ENCODE data around the gene ANKRD10. TPM values are rescaled to one million over a fixed set of nuclear protein-coding genes. Genes with fewer than 3 reads are reported as not detected.

ANKRD10 gene
- total RNA-seq, 4 donors from 2014 or later, result 97.8 to 189 (median 114) TPM

- ATAC-seq, result no peak
- 77 to 84% methylated on average over 8 to 9 of the region's 13 CpGs for WGBS, 2 donors (ENCODE audit: low coverage in 1 of 2)
- Histone ChIP-seq H3K4me3 (no peak overlapping the region), H3K27ac (no peak overlapping the region), H3K27me3 (no peaks in the 10 kb centered on the region), H3K4me1 (peaks cover 0 to 10% (median 0%) of the 10 kb centered on the region in 3 donors), H3K9me3 (no peaks in the 10 kb centered on the region), H3K36me3 (peaks cover 0 to 26% of the 10 kb centered on the region in 2 donors)
- TF ChIP-seq EP300 (IDR thresholded peaks at IDR 0.05), result no peak
- no peak for TF ChIP-seq POLR2A (IDR thresholded peaks at IDR 0.05)
- TF ChIP-seq POLR2AphosphoS5 (IDR thresholded peaks at IDR 0.05), result no peak
- TF ChIP-seq, protein P1, sequence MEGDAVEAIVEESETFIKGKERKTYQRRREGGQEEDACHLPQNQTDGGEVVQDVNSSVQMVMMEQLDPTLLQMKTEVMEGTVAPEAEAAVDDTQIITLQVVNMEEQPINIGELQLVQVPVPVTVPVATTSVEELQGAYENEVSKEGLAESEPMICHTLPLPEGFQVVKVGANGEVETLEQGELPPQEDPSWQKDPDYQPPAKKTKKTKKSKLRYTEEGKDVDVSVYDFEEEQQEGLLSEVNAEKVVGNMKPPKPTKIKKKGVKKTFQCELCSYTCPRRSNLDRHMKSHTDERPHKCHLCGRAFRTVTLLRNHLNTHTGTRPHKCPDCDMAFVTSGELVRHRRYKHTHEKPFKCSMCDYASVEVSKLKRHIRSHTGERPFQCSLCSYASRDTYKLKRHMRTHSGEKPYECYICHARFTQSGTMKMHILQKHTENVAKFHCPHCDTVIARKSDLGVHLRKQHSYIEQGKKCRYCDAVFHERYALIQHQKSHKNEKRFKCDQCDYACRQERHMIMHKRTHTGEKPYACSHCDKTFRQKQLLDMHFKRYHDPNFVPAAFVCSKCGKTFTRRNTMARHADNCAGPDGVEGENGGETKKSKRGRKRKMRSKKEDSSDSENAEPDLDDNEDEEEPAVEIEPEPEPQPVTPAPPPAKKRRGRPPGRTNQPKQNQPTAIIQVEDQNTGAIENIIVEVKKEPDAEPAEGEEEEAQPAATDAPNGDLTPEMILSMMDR (IDR thresholded peaks at IDR 0.05), result no peak
Observed at GRCh38 chr13:110881839-110882627, 32.8 kb downstream of the ANKRD10 start.

- Histone ChIP-seq H3K36me3 (peaks cover 0 to 26% of the 10 kb centered on the region in 2 donors), H3K27me3 (no peaks in the 10 kb centered on the region), H3K27ac (no peak overlapping the region), H3K4me3 (no peak overlapping the region), H3K4me1 (peaks cover 0 to 5% (median 0%) of the 10 kb centered on the region in 3 donors), H3K9me3 (no peaks in the 10 kb centered on the region)
- TF ChIP-seq, protein P1 (IDR thresholded peaks at IDR 0.05), result no peak
- TF ChIP-seq POLR2A (IDR thresholded peaks at IDR 0.05) (no peak), EP300 (IDR thresholded peaks at IDR 0.05) (no peak), POLR2AphosphoS5 (IDR thresholded peaks at IDR 0.05) (no peak)
- ATAC-seq, result no peak
- WGBS, 2 donors (ENCODE audit: low coverage in 1 of 2), result 94 to 96% methylated on average over 3 to 5 of the region's 7 CpGs
Observed at GRCh38 chr13:110880627-110881026, 34.2 kb downstream of the ANKRD10 start.

- Histone ChIP-seq H3K27ac (no peak overlapping the region), H3K36me3 (peaks cover 0 to 26% of the 10 kb centered on the region in 2 donors), H3K4me3 (no peak overlapping the region), H3K4me1 (peaks cover 4 to 14% (median 8%) of the 10 kb centered on the region in 3 donors), H3K27me3 (no peaks in the 10 kb centered on the region), H3K9me3 (no peaks in the 10 kb centered on the region)
- no peak for ATAC-seq
- TF ChIP-seq, protein P1 (IDR thresholded peaks at IDR 0.05), result no peak
- 89 to 100% methylated on average over 1 to 14 of the region's 15 CpGs for WGBS, 2 donors (ENCODE audit: low coverage in 1 of 2)
Observed at GRCh38 chr13:110879482-110879881, 35.4 kb downstream of the ANKRD10 start.

GRCh38 chr13:110877737-110878258, 37.1 kb downstream of the ANKRD10 start:
- WGBS, 2 donors (ENCODE audit: low coverage in 1 of 2), result 50 to 55% methylated on average over 3 to 4 of the region's 4 CpGs
- ATAC-seq, result no peak
- TF ChIP-seq EP300 (IDR thresholded peaks at IDR 0.05), result no peak
- no peak for TF ChIP-seq POLR2AphosphoS5 (IDR thresholded peaks at IDR 0.05)
- TF ChIP-seq POLR2A (IDR thresholded peaks at IDR 0.05), result no peak
- TF ChIP-seq, protein P1 (IDR thresholded peaks at IDR 0.05), result no peak

GRCh38 chr13:110876609-110877008, 38.3 kb downstream of the ANKRD10 start:
- Histone ChIP-seq H3K27ac (no peak overlapping the region), H3K36me3 (peaks cover 0 to 26% of the 10 kb centered on the region in 2 donors), H3K4me3 (no peak overlapping the region), H3K4me1 (peaks cover 4 to 29% (median 13%) of the 10 kb centered on the region in 3 donors), H3K27me3 (no peaks in the 10 kb centered on the region), H3K9me3 (no peaks in the 10 kb centered on the region)
- 87 to 92% methylated on average over 3 of the region's 3 CpGs for WGBS, 2 donors (ENCODE audit: low coverage in 1 of 2)
- ATAC-seq, result no peak
- TF ChIP-seq, protein P1 (IDR thresholded peaks at IDR 0.05), result no peak

More at GRCh38 chr13:110877737-110878258, 37.1 kb downstream of the ANKRD10 start:
- peaks cover 4 to 20% (median 13%) of the 10 kb centered on the region in 3 donors for H3K4me1 ChIP-seq
- no peaks in the 10 kb centered on the region for H3K27me3 ChIP-seq
- no peaks in the 10 kb centered on the region for H3K9me3 ChIP-seq
- no peak overlapping the region for H3K27ac ChIP-seq
- H3K36me3 ChIP-seq, result peaks cover 0 to 26% of the 10 kb centered on the region in 2 donors
- no peak overlapping the region for H3K4me3 ChIP-seq
